ENCODE results near the gene MID2. TPM values are rescaled to one million over a fixed set of nuclear protein-coding genes. Genes with fewer than 3 reads are reported as not detected.

Gene MID2
- total RNA-seq, 1 experiment from 2014 or later: 1.6 TPM

DNA sequence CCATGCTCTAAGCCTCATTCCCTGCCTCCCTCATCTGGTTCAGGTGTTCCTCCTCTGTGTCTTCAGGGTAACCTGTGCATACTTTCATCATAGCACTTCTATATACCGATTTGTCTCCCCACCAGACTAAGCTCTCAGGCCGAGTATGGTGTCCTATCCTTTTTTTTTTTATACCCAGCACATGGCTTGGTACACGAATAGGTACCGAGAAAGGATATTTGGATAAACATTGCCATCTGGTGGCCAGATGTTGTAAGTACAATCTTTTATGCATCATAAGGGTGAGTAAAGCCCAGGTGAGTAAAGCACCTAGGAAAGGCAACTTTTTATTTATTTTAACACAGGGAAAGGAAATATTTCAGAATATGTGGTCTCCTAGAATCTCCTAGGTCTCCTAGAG, 68.4 kb downstream of the MID2 start:
- no peak overlapping the region for H3K56ac ChIP-seq (ENCODE audit: insufficient read length, low read depth, low read length)
- no peaks in the 10 kb centered on the region for H3K79me2 ChIP-seq (ENCODE audit: insufficient read depth, low read length)
- H2BK120ac ChIP-seq (ENCODE audit: low read depth, low read length, poor library complexity, severe bottlenecking): no peak overlapping the region
- H3K27me3 Mint-ChIP-seq (ENCODE audit: low read depth): peaks cover 13% of the 10 kb centered on the region
- H3K27ac ChIP-seq (ENCODE audit: insufficient read length, low read depth, low read length): no peak overlapping the region
- peaks cover 31 to 43% of the 10 kb centered on the region in 2 experiments for H3K9me3 Mint-ChIP-seq
- no peak overlapping the region for H3K14ac ChIP-seq (ENCODE audit: insufficient read depth, low read length)
- H3T11ph ChIP-seq (ENCODE audit: low read length): no peak overlapping the region
- peaks cover 5% of the 10 kb centered on the region; the same call in 1 of the 2 replicates for H3K4me1 ChIP-seq (ENCODE audit: insufficient read depth, low read length)
- H3K9ac ChIP-seq (ENCODE audit: extremely low read depth, insufficient read length, low read length): no peak overlapping the region
- no peak overlapping the region for H2BK20ac ChIP-seq (ENCODE audit: low read depth, low read length, poor library complexity, severe bottlenecking)
- no peaks in the 10 kb centered on the region for H4K20me1 ChIP-seq (ENCODE audit: control insufficient read depth, insufficient read depth, insufficient read length)
- no peak overlapping the region for H3K4me2 ChIP-seq (ENCODE audit: insufficient read depth, insufficient read length, low read length)
- H3K23ac ChIP-seq (ENCODE audit: insufficient read length, low read depth, low read length): no peak overlapping the region
- no peak overlapping the region for H3K18ac ChIP-seq (ENCODE audit: insufficient read length, low read depth, low read length)
- H2AFZ ChIP-seq (ENCODE audit: low read length): no peak overlapping the region
- H3K9me3 ChIP-seq (ENCODE audit: control insufficient read depth, low read depth, low read length): peaks cover 4% of the 10 kb centered on the region
- no peak overlapping the region for H4K91ac ChIP-seq (ENCODE audit: insufficient read length, low read depth, low read length)
- H3K36me3 Mint-ChIP-seq (ENCODE audit: insufficient read depth in 1 of 3, low read depth in 3 of 3): peaks cover 18 to 20% (median 20%) of the 10 kb centered on the region in 3 experiments
- H3K27ac Mint-ChIP-seq: peak overlapping the region in 1 of 3 experiments; percentile 8; a peak in 1 of 7 replicates
- H3K4ac ChIP-seq (ENCODE audit: low read depth, low read length): no peak overlapping the region
- H3K4me3 Mint-ChIP-seq: no peak overlapping the region
- H3K27me3 ChIP-seq (ENCODE audit: insufficient read depth, low read length): no peaks in the 10 kb centered on the region
- no peak overlapping the region for H4K5ac ChIP-seq (ENCODE audit: insufficient read length, low read depth, low read length)
- no peak overlapping the region for H4K8ac ChIP-seq (replicated peaks; ENCODE audit: insufficient read length, low read depth, low read length)
- H2BK5ac ChIP-seq (ENCODE audit: insufficient read length, low read length): no peak overlapping the region
- H2AK5ac ChIP-seq (ENCODE audit: insufficient read length, low read length): no peak overlapping the region
- peaks cover 10 to 13% of the 10 kb centered on the region in 2 experiments for H3K4me1 Mint-ChIP-seq
- H2BK12ac ChIP-seq (ENCODE audit: insufficient read length, low read depth, low read length): no peak overlapping the region
- no peaks in the 10 kb centered on the region for H3K79me1 ChIP-seq (ENCODE audit: insufficient read depth, low read depth, low read length, poor library complexity, severe bottlenecking)
- no peak overlapping the region for H2BK15ac ChIP-seq (ENCODE audit: low read depth, low read length)
- no peaks in the 10 kb centered on the region for H3K23me2 ChIP-seq (ENCODE audit: insufficient read length, low read depth, low read length, poor library complexity, severe bottlenecking)
- no CpG with 5 or more reads among the region's 4 CpGs for WGBS (ENCODE audit: extremely low coverage, insufficient read length, low lambda C conversion rate)
- TF ChIP-seq, protein P1, sequence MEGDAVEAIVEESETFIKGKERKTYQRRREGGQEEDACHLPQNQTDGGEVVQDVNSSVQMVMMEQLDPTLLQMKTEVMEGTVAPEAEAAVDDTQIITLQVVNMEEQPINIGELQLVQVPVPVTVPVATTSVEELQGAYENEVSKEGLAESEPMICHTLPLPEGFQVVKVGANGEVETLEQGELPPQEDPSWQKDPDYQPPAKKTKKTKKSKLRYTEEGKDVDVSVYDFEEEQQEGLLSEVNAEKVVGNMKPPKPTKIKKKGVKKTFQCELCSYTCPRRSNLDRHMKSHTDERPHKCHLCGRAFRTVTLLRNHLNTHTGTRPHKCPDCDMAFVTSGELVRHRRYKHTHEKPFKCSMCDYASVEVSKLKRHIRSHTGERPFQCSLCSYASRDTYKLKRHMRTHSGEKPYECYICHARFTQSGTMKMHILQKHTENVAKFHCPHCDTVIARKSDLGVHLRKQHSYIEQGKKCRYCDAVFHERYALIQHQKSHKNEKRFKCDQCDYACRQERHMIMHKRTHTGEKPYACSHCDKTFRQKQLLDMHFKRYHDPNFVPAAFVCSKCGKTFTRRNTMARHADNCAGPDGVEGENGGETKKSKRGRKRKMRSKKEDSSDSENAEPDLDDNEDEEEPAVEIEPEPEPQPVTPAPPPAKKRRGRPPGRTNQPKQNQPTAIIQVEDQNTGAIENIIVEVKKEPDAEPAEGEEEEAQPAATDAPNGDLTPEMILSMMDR (conservative IDR thresholded peaks at IDR 0.05): peak; percentile 75
- DNase-seq: no peak

Data from H9 (cell line).